ENCODE results near the gene FZD4.

FZD4 gene

DNA sequence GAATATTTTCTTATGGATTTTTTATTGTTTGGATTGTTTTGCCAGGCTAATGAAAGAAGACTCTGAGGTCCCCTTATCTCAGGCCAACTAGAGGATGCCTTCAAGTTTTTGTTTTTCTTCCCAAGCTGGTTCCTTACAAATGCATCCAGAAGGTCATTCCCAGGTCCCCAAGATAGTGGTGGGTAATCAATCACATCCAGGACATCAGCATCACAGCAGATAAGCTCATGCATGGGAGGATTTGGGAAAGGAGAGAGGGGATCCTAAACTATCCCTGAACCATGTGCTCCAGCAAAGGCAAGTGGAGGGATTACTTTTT lies 20.7 kb downstream of the FZD4 start:
- no peak for TF ChIP-seq CTCF (IDR thresholded peaks at IDR 0.05; ENCODE audit: low read depth, low read length)

DNA sequence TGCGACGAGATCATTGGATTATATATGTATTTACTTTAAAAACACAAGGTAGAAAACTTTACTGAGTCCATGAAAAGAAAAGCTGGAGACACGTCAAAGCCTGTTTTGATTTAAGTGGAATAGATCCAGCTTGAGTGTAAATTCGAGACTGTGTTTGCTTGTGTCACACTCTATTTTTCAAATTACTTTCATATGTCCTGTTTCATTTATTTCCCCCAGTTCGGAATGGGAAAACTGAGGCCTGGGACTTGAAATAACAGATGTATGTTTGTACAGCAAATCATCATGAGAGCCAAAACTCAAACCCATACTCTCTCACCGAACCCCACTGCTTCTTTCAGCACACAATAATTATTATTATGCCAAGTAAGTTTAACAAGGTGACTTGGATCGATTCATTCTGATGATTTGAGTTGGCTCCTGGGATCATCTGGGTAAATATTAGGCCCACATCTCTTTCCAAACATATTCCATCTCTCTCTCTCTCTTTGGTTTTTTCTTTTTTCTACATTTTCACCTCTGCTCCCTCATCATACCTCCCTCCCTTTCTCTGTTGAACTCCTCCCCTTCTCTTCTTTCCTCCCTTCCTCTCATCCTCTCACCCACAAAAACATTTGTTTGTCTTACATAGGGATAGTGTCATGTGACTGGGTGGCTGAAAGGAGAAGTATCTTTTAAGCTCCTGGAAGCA lies 21.2 kb downstream of the FZD4 start:
- no peak for TF ChIP-seq CTCF (IDR thresholded peaks at IDR 0.05; ENCODE audit: low read depth, low read length)
- no peak overlapping the region for H3K4me3 ChIP-seq (ENCODE audit: low read depth, low read length)

More for the DNA sequence above, 20.7 kb downstream of the FZD4 start:
- H3K4me3 ChIP-seq (ENCODE audit: low read depth, low read length): no peak overlapping the region

DNA sequence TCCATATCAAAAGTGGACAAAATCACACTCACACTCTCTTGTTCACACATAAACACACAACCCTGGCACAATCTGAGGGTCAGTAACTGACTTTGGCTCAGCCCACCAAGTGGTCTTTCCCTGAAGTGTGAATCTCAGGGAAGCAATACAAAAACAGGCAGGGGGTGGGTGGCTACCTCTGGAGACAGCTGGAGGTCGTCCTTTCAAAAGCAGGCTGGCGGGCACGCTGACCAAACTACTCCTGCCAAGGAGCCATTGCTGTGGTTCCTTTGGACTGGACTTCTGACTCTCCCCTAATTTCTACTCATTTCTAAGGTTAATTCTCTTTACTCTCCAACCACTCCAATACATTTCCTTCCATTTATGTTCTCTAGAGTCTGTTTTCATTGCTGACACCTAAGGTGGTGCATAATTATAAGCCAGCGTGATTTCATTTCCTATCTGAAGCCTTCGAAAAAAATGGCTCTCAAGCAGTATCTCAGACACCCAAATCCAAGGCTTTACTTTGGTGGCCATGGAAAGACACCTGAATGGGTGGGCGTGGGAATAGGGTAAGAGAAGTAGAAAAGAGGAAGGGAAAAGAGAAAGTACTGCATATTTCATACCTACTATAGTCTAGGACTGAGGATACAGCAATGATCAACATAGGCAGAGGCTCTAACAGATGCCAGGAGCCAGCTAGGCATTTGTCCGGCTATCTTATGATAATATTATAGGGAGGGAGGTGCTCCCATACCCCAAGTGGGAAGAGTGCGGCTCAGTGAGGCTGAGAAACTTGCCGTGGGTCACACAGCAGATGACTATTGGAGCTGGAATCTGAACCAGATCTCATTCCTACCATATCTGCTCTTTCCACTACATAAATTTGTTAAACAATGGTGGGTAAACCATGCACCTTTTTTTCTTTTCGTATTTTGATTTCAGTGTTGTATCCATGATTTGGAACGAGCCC lies 22.0 kb downstream of the FZD4 start:
- H3K4me3 ChIP-seq (ENCODE audit: low read depth, low read length): no peak overlapping the region
- TF ChIP-seq CTCF (IDR thresholded peaks at IDR 0.05; ENCODE audit: low read depth, low read length): no peak

DNA sequence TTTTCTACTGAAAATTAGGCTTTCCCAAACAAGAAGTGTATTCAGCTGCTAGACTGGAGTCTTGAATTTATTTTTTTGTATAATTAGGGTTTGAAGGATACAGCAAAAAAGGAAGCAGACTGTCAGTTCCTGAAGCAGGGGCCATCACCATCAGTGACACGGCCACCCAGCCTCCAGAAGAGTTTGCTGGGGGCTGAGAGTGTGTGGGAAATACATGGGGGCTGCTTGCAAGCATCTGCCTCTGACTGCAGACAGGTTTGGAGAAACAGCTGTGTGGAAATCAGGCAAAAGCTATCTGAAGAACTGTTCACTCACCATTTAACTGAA lies 23.0 kb downstream of the FZD4 start:
- no peak for TF ChIP-seq CTCF (IDR thresholded peaks at IDR 0.05; ENCODE audit: low read depth, low read length)
- H3K4me3 ChIP-seq (ENCODE audit: low read depth, low read length): no peak overlapping the region

- no peak for TF ChIP-seq CTCF (IDR thresholded peaks at IDR 0.05; ENCODE audit: low read depth, low read length)
- no peak overlapping the region for H3K4me3 ChIP-seq (ENCODE audit: low read depth, low read length)
Measured at GRCh38 chr11:86931548-86932258, 23.5 kb downstream of the FZD4 start.

- no peak for TF ChIP-seq CTCF (IDR thresholded peaks at IDR 0.05; ENCODE audit: low read depth, low read length)
- no peak overlapping the region for H3K4me3 ChIP-seq (ENCODE audit: low read depth, low read length)
Measured at GRCh38 chr11:86930957-86931547, 24.1 kb downstream of the FZD4 start.

Measured in WI38 (cell line).